Smooth muscle cell (in vitro differentiated cells): ENCODE data around the gene ARG1. TPM values are rescaled to one million over a fixed set of nuclear protein-coding genes. Genes with fewer than 3 reads are reported as not detected.

Experiments
- DNase-seq: peaks from one replicate; lab custom pipeline; 2025; ENCODE audit not compliant: unreplicated experiment; lab: John Stamatoyannopoulos, UW
- H2AFZ ChIP-seq: fragments of 200-600 bp; sonication (generic); 2 replicates; pipeline ENCODE4 v1.6.0; 2016; ENCODE audit warnings: antibody characterized with exemption, low read depth, mild to moderate bottlenecking
- H3F3A ChIP-seq: fragments of 200-600 bp; sonication (generic); 2 replicates; pipeline ENCODE4 v1.6.0; 2017; ENCODE audit warnings: antibody characterized with exemption, low read depth
- H3K27ac ChIP-seq: fragments of 200-600 bp; sonication (generic); 2 replicates; pipeline ENCODE4 v1.5.1; 2016; ENCODE audit warnings: low read depth, mild to moderate bottlenecking
- H3K27me3 ChIP-seq: fragments of 200-600 bp; sonication (generic); 2 replicates; pipeline ENCODE4 v1.6.1; 2016; ENCODE audit warnings: low read depth, mild to moderate bottlenecking
- H3K36me3 ChIP-seq: fragments of 200-600 bp; sonication (generic); 2 replicates; pipeline ENCODE4 v1.5.1; 2016; ENCODE audit warnings: low read depth
- H3K4me1 ChIP-seq: fragments of 200-600 bp; sonication (generic); 2 replicates; pipeline ENCODE4 v1.5.1; 2016; ENCODE audit warnings: low read depth
- H3K4me2 ChIP-seq: fragments of 200-600 bp; sonication (generic); 2 replicates; pipeline ENCODE4 v1.6.0; 2016; ENCODE audit warnings: mild to moderate bottlenecking
- H3K4me3 ChIP-seq: fragments of 200-600 bp; sonication (generic); 2 replicates; pipeline ENCODE4 v1.5.1; 2016; ENCODE audit warnings: mild to moderate bottlenecking
- H3K79me2 ChIP-seq: fragments of 200-600 bp; sonication (generic); 2 replicates; pipeline ENCODE4 v1.6.0; 2016; ENCODE audit warnings: low read depth, mild to moderate bottlenecking
- H3K9ac ChIP-seq: fragments of 200-600 bp; sonication (generic); 2 replicates; pipeline ENCODE4 v1.6.0; 2016; ENCODE audit warnings: low read depth
- H3K9me3 ChIP-seq: fragments of 200-600 bp; sonication (generic); replicated peaks from 2 replicates; pipeline ENCODE4 v1.5.1; 2016; ENCODE audit warnings: low read depth
- H4K20me1 ChIP-seq: fragments of 200-600 bp; sonication (generic); 2 replicates; pipeline ENCODE4 v1.6.0; 2016; ENCODE audit warnings: low read depth
- WGBS: methylation state at CpG from one replicate; pipeline ENCODE4 v1.1.7; 2016; ENCODE audit warnings: low lambda C conversion rate; 5-methylcytosine and 5-hydroxymethylcytosine counted together
- polyA plus RNA-seq: library from polyadenylated mRNA; unstranded; fragments of >200 nt; fragmentation: Nextera tagmentation; extraction: Ambion mirVana; gene quantifications from 2 replicates; pipeline ENCODE4 v1.2.1, GENCODE V29; 2016
- total RNA-seq: library from RNA; depleted of rRNA; stranded (reverse); fragments of >200 nt; gene quantifications from 2 replicates; pipeline ENCODE4 v1.2.3, GENCODE V29; 2014
- TF ChIP-seq, protein P1 (sequence below): fragments of 200-600 bp; sonication (generic); IDR thresholded peaks from 2 replicates; pipeline ENCODE4 v1.5.1; 2017; ENCODE audit warnings: borderline replicate concordance, mild to moderate bottlenecking, antibody characterized with exemption; ENCODE audit not compliant: insufficient read depth, poor library complexity, severe bottlenecking

Gene ARG1
- total and polyA plus RNA-seq, 2 experiments from 2014 or later: not detected

DNA sequence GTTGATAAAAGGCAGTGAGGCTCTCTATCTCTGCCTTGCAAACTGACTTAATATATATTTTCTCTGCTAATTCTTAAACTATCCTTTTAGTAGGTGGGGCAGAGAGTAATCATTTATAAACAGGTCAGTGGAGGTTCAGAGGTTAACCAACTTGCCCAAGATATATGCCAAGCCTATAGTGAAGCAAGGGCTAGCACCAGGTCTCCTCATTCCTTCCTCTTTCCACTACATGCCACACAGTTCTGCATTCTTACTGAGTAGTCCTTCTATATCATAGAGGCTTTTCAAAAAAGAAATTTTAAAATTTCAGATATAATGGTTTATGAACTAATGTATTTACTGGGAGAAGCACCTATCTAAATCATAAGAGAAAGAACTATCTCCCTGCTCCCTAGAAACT is 8.5 kb downstream of the ARG1 start:
- H2AFZ ChIP-seq: no peak overlapping the region
- H3K4me3 ChIP-seq: no peak overlapping the region
- H3K4me1 ChIP-seq: no peaks in the 10 kb centered on the region
- H3F3A ChIP-seq: no peaks in the 10 kb centered on the region
- H3K27ac ChIP-seq: no peak overlapping the region
- no peak overlapping the region for H3K4me2 ChIP-seq
- no peak overlapping the region for H3K9ac ChIP-seq
- no peaks in the 10 kb centered on the region for H3K9me3 ChIP-seq
- H3K79me2 ChIP-seq: no peaks in the 10 kb centered on the region
- TF ChIP-seq, protein P1, sequence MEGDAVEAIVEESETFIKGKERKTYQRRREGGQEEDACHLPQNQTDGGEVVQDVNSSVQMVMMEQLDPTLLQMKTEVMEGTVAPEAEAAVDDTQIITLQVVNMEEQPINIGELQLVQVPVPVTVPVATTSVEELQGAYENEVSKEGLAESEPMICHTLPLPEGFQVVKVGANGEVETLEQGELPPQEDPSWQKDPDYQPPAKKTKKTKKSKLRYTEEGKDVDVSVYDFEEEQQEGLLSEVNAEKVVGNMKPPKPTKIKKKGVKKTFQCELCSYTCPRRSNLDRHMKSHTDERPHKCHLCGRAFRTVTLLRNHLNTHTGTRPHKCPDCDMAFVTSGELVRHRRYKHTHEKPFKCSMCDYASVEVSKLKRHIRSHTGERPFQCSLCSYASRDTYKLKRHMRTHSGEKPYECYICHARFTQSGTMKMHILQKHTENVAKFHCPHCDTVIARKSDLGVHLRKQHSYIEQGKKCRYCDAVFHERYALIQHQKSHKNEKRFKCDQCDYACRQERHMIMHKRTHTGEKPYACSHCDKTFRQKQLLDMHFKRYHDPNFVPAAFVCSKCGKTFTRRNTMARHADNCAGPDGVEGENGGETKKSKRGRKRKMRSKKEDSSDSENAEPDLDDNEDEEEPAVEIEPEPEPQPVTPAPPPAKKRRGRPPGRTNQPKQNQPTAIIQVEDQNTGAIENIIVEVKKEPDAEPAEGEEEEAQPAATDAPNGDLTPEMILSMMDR: no peak
- DNase-seq: no peak
- H3K36me3 ChIP-seq: peaks cover 38% of the 10 kb centered on the region
- no peaks in the 10 kb centered on the region for H3K27me3 ChIP-seq
- H4K20me1 ChIP-seq: no peaks in the 10 kb centered on the region

DNA sequence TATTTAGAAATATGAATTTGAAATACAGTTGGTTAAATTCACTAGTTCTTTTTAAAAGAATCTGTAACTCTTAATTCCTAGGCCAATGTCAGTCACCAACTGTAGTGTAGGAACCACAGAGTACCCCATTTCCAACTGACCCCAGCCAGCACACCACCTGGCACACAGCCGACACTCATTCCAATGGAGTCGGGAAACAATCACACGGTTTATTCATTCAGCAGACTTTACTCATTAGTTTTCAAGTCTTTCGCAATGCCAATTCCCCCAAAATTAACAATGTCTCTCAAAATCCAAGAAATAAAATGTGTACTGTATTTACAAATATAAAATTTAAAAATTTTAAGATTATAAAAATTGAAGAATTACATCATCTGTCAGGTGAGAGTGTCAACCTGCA is 13.5 kb downstream of the ARG1 start:
- no peak overlapping the region for H2AFZ ChIP-seq
- H3K4me3 ChIP-seq: no peak overlapping the region
- no peaks in the 10 kb centered on the region for H3F3A ChIP-seq
- WGBS: 96% methylated on average over 4 of the region's 4 CpGs
- H3K36me3 ChIP-seq: peaks cover 46% of the 10 kb centered on the region
- H3K4me1 ChIP-seq: no peaks in the 10 kb centered on the region
- H3K9me3 ChIP-seq: no peaks in the 10 kb centered on the region
- H3K27ac ChIP-seq: no peak overlapping the region
- no peak for DNase-seq
- no peaks in the 10 kb centered on the region for H3K27me3 ChIP-seq
- no peaks in the 10 kb centered on the region for H3K79me2 ChIP-seq
- H3K9ac ChIP-seq: no peak overlapping the region
- no peak overlapping the region for H3K4me2 ChIP-seq
- TF ChIP-seq, protein P1: no peak
- H4K20me1 ChIP-seq: no peaks in the 10 kb centered on the region

GRCh38 chr6:131587909-131588308 is 14.9 kb downstream of the ARG1 start:
- WGBS: 98% methylated on average over 4 of the region's 4 CpGs
- no peak for DNase-seq
- Histone ChIP-seq H3K9me3 (no peaks in the 10 kb centered on the region), H3K4me3 (no peak overlapping the region), H3K36me3 (peaks cover 42% of the 10 kb centered on the region), H3K27me3 (no peaks in the 10 kb centered on the region), H3K27ac (no peak overlapping the region), H2AFZ (no peak overlapping the region), H3F3A (no peaks in the 10 kb centered on the region), H4K20me1 (no peaks in the 10 kb centered on the region), H3K9ac (no peak overlapping the region), H3K4me1 (no peaks in the 10 kb centered on the region), H3K4me2 (no peak overlapping the region), H3K79me2 (no peaks in the 10 kb centered on the region)
- TF ChIP-seq, protein P1: no peak

GRCh38 chr6:131588643-131589042 is 15.6 kb downstream of the ARG1 start:
- no peaks in the 10 kb centered on the region for H3K9me3 ChIP-seq
- no peaks in the 10 kb centered on the region for H3F3A ChIP-seq
- TF ChIP-seq, protein P1: no peak
- DNase-seq: no peak
- no peak overlapping the region for H3K4me2 ChIP-seq
- no peaks in the 10 kb centered on the region for H3K4me1 ChIP-seq
- H3K27ac ChIP-seq: no peak overlapping the region
- H3K36me3 ChIP-seq: peaks cover 46% of the 10 kb centered on the region
- H3K9ac ChIP-seq: no peak overlapping the region
- H4K20me1 ChIP-seq: no peaks in the 10 kb centered on the region
- H2AFZ ChIP-seq: no peak overlapping the region
- no peaks in the 10 kb centered on the region for H3K79me2 ChIP-seq
- no peak overlapping the region for H3K4me3 ChIP-seq
- H3K27me3 ChIP-seq: no peaks in the 10 kb centered on the region
- WGBS: 96% methylated on average over 2 of the region's 2 CpGs
